GM12878 (cell line): ENCODE measurements around the gene TCERG1L. TPM values are rescaled to one million over a fixed set of nuclear protein-coding genes. Genes with fewer than 3 reads are reported as not detected.

Source experiments
- ATAC-seq: fragments of 200-7000 bp; cut with Tn5 transposase; 3 replicates; pipeline ENCODE4 v1.9.1; 2020; ENCODE audit warnings: mild to moderate bottlenecking, moderate library complexity
- BruUV-seq: library from RNA; stranded (reverse); fragments of 400-500 nt; replicated peaks from 2 replicates; lab custom pipeline; 2021; lab: Mats Ljungman, UMichigan
- CTCF ChIA-PET: fragments of 300-600 bp; sonication (Branson Sonifier 250); formaldehyde crosslinking; extraction: SDS; loops from one replicate; lab custom pipeline; 2021; ENCODE audit warnings: inconsistent platforms; lab: Yijun Ruan, JAX
- POLR2A ChIA-PET: fragments of 350-600 bp; formaldehyde crosslinking; extraction: SDS; loops from one replicate; lab custom pipeline; 2021; ENCODE audit warnings: inconsistent platforms; lab: Charles Lee
- RAD21 ChIA-PET: fragments of 300-600 bp; sonication (Branson Sonifier 250); formaldehyde crosslinking; loops from one replicate; lab custom pipeline; 2023; ENCODE audit warnings: antibody characterized with exemption; ENCODE audit not compliant: unreplicated experiment; lab: Charles Lee
- SMC1A ChIA-PET: fragments of 300-600 bp; sonication (Branson Sonifier 250); formaldehyde crosslinking; loops from one replicate; lab custom pipeline; 2023; ENCODE audit not compliant: unreplicated experiment, uncharacterized antibody; lab: Charles Lee
- DNase-seq: peaks from one replicate; pipeline ENCODE4 v3.0.0-alpha.2; 2011; ENCODE audit warnings: low read depth, low spot score
- FAIRE-seq: peaks from 3 replicates; lab custom pipeline; 2011; peaks lifted over from hg19 to GRCh38; lab: Jason Lieb, UNC
- H2AFZ ChIP-seq: 2 replicates; pipeline ENCODE4 v1.6.0; 2011; ENCODE audit warnings: low read depth, low read length, control low read depth; ENCODE audit not compliant: control insufficient read depth
- H3K27ac ChIP-seq: 2 replicates; pipeline ENCODE4 v1.5.1; 2011; ENCODE audit warnings: control low read depth; ENCODE audit not compliant: control insufficient read depth, insufficient read depth
- H3K27me3 ChIP-seq, 2 experiments: replicated peaks in 1 of 2; 2 replicates each; pipeline versions ENCODE4 v1.6.0 to v1.6.1; 2011; ENCODE audit warnings: low read length in 1 of 2; ENCODE audit not compliant: control insufficient read depth in 2 of 2, insufficient read depth in 2 of 2
- H3K36me3 ChIP-seq, 2 experiments: 2 replicates each; pipeline ENCODE4 v1.5.1; 2011; ENCODE audit warnings: low read length in 1 of 2; ENCODE audit not compliant: control insufficient read depth in 2 of 2, insufficient read depth in 2 of 2
- H3K4me1 ChIP-seq: 2 replicates; pipeline ENCODE4 v1.6.1; 2011; ENCODE audit warnings: mild to moderate bottlenecking, low read length, moderate library complexity, mixed read lengths; ENCODE audit not compliant: control insufficient read depth, insufficient read depth
- H3K4me2 ChIP-seq: 2 replicates; pipeline ENCODE4 v1.6.0; 2011; ENCODE audit warnings: control low read depth; ENCODE audit not compliant: control insufficient read depth, insufficient read depth
- H3K4me3 ChIP-seq: fragments of 200-600 bp; sonication (generic); 2 replicates; pipeline ENCODE4 v1.5.1; 2016
- H3K79me2 ChIP-seq: 2 replicates; pipeline ENCODE4 v1.6.0; 2011; ENCODE audit warnings: low read length; ENCODE audit not compliant: control insufficient read depth, insufficient read depth
- H3K9ac ChIP-seq: 2 replicates; pipeline ENCODE4 v1.8.0; 2011; ENCODE audit warnings: low read length, control low read depth, mixed read lengths; ENCODE audit not compliant: control insufficient read depth, insufficient read depth
- H3K9me3 ChIP-seq: replicated peaks from 3 replicates; pipeline ENCODE4 v1.5.1; 2011; ENCODE audit warnings: mild to moderate bottlenecking, low read length; ENCODE audit not compliant: control insufficient read depth, insufficient read depth
- H4K20me1 ChIP-seq: 2 replicates; pipeline ENCODE4 v1.6.0; 2011; ENCODE audit not compliant: control insufficient read depth, insufficient read depth
- ATF2 ChIP-seq: IDR thresholded peaks from 2 replicates; pipeline ENCODE4 v1.6.1; 2012; ENCODE audit warnings: low read length, inconsistent platforms
- ATF7 ChIP-seq: fragments of 450-650 bp; IDR thresholded peaks from 2 replicates; pipeline ENCODE4 v1.6.1; 2016; ENCODE audit warnings: low read depth, mild to moderate bottlenecking
- CBX5 ChIP-seq: sonication (generic); IDR thresholded peaks from 2 replicates; pipeline ENCODE4 v1.6.1; 2016; ENCODE audit warnings: low read depth, moderate library complexity, mild to moderate bottlenecking, inconsistent platforms
- CEBPB ChIP-seq, 2 experiments: fragments of 150-350 bp in 1 of 2; IDR thresholded peaks; 2 replicates each; pipeline ENCODE4 v1.6.1; 2012 to 2014; ENCODE audit warnings: low read depth in 2 of 2, low read length in 2 of 2, borderline replicate concordance in 1 of 2, inconsistent platforms in 1 of 2
- CREB1 ChIP-seq: IDR thresholded peaks from 2 replicates; pipeline ENCODE4 v1.6.1; 2012; ENCODE audit warnings: low read depth, mild to moderate bottlenecking, inconsistent platforms
- ESRRA ChIP-seq: IDR thresholded peaks from 2 replicates; pipeline ENCODE4 v1.6.1; 2012; ENCODE audit warnings: mild to moderate bottlenecking, low read length, improper control_type of control experiment
- HDGF ChIP-seq: fragments of 450-650 bp; IDR thresholded peaks from 2 replicates; pipeline ENCODE4 v1.6.1; 2016; ENCODE audit warnings: antibody characterized with exemption
- MAX ChIP-seq: IDR thresholded peaks from 2 replicates; pipeline ENCODE4 v1.6.1; 2012; ENCODE audit warnings: low read depth, low read length, improper control_type of control experiment
- MEF2A ChIP-seq: IDR thresholded peaks from 2 replicates; pipeline ENCODE4 v1.6.1; 2011; ENCODE audit warnings: low read depth, mild to moderate bottlenecking, low read length, moderate library complexity; ENCODE audit not compliant: insufficient read depth
- MXI1 ChIP-seq: fragments of 150-350 bp; IDR thresholded peaks from 2 replicates; pipeline ENCODE4 v1.6.1; 2011; ENCODE audit warnings: low read depth, mild to moderate bottlenecking, inconsistent platforms, low read length, improper control_type of control experiment
- PBX3 ChIP-seq: IDR thresholded peaks from 2 replicates; pipeline ENCODE4 v1.6.1; 2011; ENCODE audit warnings: mild to moderate bottlenecking, low read depth, low read length, moderate library complexity; ENCODE audit not compliant: insufficient replicate concordance
- POLR2A ChIP-seq: IDR thresholded peaks from 2 replicates; pipeline ENCODE4 v1.6.1; 2011; ENCODE audit warnings: low read depth, mild to moderate bottlenecking, low read length
- TCF12 ChIP-seq: IDR thresholded peaks from 2 replicates; pipeline ENCODE4 v1.6.1; 2011; ENCODE audit warnings: low read depth, mild to moderate bottlenecking, low read length
- ZNF24 ChIP-seq: fragments of 450-650 bp; IDR thresholded peaks from 2 replicates; pipeline ENCODE4 v1.6.1; 2017; ENCODE audit warnings: antibody characterized with exemption, mild to moderate bottlenecking
- WGBS: methylation state at CpG from one replicate; pipeline ENCODE4 v1.1.6; 2016; ENCODE audit warnings: low lambda C conversion rate; ENCODE audit not compliant: insufficient replicate concordance, insufficient coverage; ENCODE audit errors: missing lambda C conversion rate; 5-methylcytosine and 5-hydroxymethylcytosine counted together
- in situ Hi-C: fragments of 300-500 bp; cut with MboI; formaldehyde crosslinking; loops from 9 replicates; pipeline ENCODE4 v1.14.3; 2018; ENCODE audit warnings: mixed read lengths
- intact Hi-C: fragments of 100-400 bp; cut with micrococcal nuclease; formaldehyde crosslinking; loops from one replicate; pipeline ENCODE4 v1.14.2; 2022; ENCODE audit not compliant: unreplicated experiment
- polyA plus RNA-seq, 11 experiments: library from polyadenylated mRNA; depleted of rRNA in 4 of 11; unstranded in 6 of 11; stranded (reverse) in 5 of 11; fragments of >200 nt; fragmentation: Nextera tagmentation in 4 of 11; fragmentation: Illumina TruSeq in 1 of 11; extraction: Ambion mirVana in 4 of 11; extraction: Trizol in 1 of 11; gene quantifications; 1 replicate in 1 of 11; 2 replicates in 10 of 11; pipeline versions ENCODE4 v1.2.1 to v1.2.3, GENCODE V29; 2011 to 2016; ENCODE audit warnings: inconsistent platforms in 2 of 11, missing spikeins in 2 of 11, low read depth in 1 of 11
- total RNA-seq, 4 experiments: library from RNA; depleted of rRNA in 3 of 4; stranded (reverse); fragments of >200 nt in 3 of 4; fragmentation: Illumina TruSeq in 1 of 4; extraction: Trizol in 1 of 4; gene quantifications; 2 replicates each; pipeline versions ENCODE4 v1.2.1 to v1.2.3, GENCODE V29; 2013 to 2021
- TF ChIP-seq, protein P1 (sequence below): fragments of 450-650 bp; IDR thresholded peaks from 2 replicates; pipeline ENCODE4 v1.6.1; 2017; ENCODE audit warnings: low read depth, mild to moderate bottlenecking, moderate library complexity

The TCERG1L gene
- total and polyA plus RNA-seq, 10 of the 15 experiments (the other 5 are each of a cell fraction or from before 2014, with no cell fraction given) = not detected

GRCh38 chr10:131356442-131356841 is 44.9 kb upstream of the TCERG1L start:
- Histone ChIP-seq H3K27me3 (no peaks in the 10 kb centered on the region), H3K9ac (no peak overlapping the region), H2AFZ (no peak overlapping the region), H3K4me1 (no peaks in the 10 kb centered on the region), H3K9me3 (no peaks in the 10 kb centered on the region), H3K27ac (no peak overlapping the region), H4K20me1 (no peaks in the 10 kb centered on the region), H3K79me2 (no peaks in the 10 kb centered on the region), H3K4me3 (no peak overlapping the region), H3K36me3 (no peaks in the 10 kb centered on the region), H3K4me2 (no peak overlapping the region)
- ATAC-seq = no peak
- CTCF ChIA-PET = interaction anchor here (1.0 to 1.3 kb wide), 2 partner anchors 11 to 19 kb away, joined by 3 to 4 read pairs; no protein-coding TSS in a partner anchor
- POLR2A ChIA-PET = no interaction called here
- SMC1A ChIA-PET = no interaction called here
- in situ Hi-C loops = no loop called here
- BruUV-seq = no TSS peak
- intact Hi-C loops = no loop called here
- WGBS = 19% methylated on average over 7 of the region's 7 CpGs
- RAD21 ChIA-PET = no interaction called here
- no peak for TF ChIP-seq ATF7
- TF ChIP-seq MXI1 = no peak
- no peak for TF ChIP-seq ATF2
- TF ChIP-seq PBX3 = no peak
- TF ChIP-seq CEBPB (IDR thresholded peaks at IDR 0.05; ENCODE audit: borderline replicate concordance in 1 of 2, low read depth in 2 of 2, low read length in 2 of 2) = no peak
- TF ChIP-seq CREB1 = no peak
- no peak for TF ChIP-seq MAX
- no peak for TF ChIP-seq ZNF24
- TF ChIP-seq, protein P1, sequence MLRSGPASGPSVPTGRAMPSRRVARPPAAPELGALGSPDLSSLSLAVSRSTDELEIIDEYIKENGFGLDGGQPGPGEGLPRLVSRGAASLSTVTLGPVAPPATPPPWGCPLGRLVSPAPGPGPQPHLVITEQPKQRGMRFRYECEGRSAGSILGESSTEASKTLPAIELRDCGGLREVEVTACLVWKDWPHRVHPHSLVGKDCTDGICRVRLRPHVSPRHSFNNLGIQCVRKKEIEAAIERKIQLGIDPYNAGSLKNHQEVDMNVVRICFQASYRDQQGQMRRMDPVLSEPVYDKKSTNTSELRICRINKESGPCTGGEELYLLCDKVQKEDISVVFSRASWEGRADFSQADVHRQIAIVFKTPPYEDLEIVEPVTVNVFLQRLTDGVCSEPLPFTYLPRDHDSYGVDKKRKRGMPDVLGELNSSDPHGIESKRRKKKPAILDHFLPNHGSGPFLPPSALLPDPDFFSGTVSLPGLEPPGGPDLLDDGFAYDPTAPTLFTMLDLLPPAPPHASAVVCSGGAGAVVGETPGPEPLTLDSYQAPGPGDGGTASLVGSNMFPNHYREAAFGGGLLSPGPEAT = no peak
- no peak for TF ChIP-seq CBX5
- no peak for TF ChIP-seq HDGF
- no peak for TF ChIP-seq MEF2A
- no peak for TF ChIP-seq TCF12
- TF ChIP-seq ESRRA = no peak
- no peak for TF ChIP-seq POLR2A
- FAIRE-seq = no peak
- DNase-seq = no peak
